ENCODE results near the gene SFRP2. TPM values are rescaled to one million over a fixed set of nuclear protein-coding genes. Genes with fewer than 3 reads are reported as not detected.

SFRP2 gene
- total and polyA plus RNA-seq, 8 donors: 1.2 to 40.0 (median 9.2) TPM; not detected in 2

GRCh38 chr4:153806073-153806472 lies 17.2 kb upstream of the SFRP2 start:
- Histone ChIP-seq H3K27me3 (no peaks in the 10 kb centered on the region), H3K4me3 (no peak overlapping the region), H3K9me3 (no peaks in the 10 kb centered on the region), H3K36me3 (no peaks in the 10 kb centered on the region), H3K27ac (no peak overlapping the region), H3K4me1 (no peaks in the 10 kb centered on the region)
- no peak for DNase-seq
- intact Hi-C loops (cut with DNase I; ENCODE audit: low total_unique reads): no loop called here
- 92 to 96% (median 93%) methylated on average over 29 to 30 of the region's 30 CpGs for WGBS, 5 donors
- TF ChIP-seq POLR2AphosphoS5 (IDR thresholded peaks at IDR 0.05) (no peak), POLR2A (IDR thresholded peaks at IDR 0.05) (no peak)
- TF ChIP-seq, protein P1, sequence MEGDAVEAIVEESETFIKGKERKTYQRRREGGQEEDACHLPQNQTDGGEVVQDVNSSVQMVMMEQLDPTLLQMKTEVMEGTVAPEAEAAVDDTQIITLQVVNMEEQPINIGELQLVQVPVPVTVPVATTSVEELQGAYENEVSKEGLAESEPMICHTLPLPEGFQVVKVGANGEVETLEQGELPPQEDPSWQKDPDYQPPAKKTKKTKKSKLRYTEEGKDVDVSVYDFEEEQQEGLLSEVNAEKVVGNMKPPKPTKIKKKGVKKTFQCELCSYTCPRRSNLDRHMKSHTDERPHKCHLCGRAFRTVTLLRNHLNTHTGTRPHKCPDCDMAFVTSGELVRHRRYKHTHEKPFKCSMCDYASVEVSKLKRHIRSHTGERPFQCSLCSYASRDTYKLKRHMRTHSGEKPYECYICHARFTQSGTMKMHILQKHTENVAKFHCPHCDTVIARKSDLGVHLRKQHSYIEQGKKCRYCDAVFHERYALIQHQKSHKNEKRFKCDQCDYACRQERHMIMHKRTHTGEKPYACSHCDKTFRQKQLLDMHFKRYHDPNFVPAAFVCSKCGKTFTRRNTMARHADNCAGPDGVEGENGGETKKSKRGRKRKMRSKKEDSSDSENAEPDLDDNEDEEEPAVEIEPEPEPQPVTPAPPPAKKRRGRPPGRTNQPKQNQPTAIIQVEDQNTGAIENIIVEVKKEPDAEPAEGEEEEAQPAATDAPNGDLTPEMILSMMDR (IDR thresholded peaks at IDR 0.05): no peak

DNA sequence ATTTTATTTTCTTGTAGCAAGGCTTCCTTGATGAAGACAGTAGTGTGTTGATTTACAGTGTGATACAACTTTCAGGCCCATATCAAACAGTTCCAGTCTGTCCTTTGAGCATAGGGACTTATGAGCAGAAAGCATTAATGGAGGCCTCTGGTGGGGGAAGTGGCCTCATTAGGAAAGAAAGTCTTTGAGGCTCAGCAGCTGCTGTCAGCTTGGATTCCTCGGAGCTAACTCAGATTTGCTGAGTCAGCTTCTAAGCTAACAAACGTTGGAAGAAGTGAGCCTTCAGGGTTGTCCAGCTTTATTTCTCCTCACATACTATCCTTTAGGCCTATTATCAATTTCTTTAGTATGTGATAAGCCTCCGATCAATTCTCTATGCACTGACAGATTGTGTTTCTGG lies 15.8 kb upstream of the SFRP2 start:
- Histone ChIP-seq H3K4me1 (no peaks in the 10 kb centered on the region), H3K9me3 (no peaks in the 10 kb centered on the region), H3K4me3 (no peak overlapping the region), H3K27me3 (no peaks in the 10 kb centered on the region), H3K27ac (no peak overlapping the region), H3K36me3 (no peaks in the 10 kb centered on the region)
- WGBS, 5 donors: 29 to 36% (median 32%) methylated on average over 3 of the region's 3 CpGs
- TF ChIP-seq, protein P1 (IDR thresholded peaks at IDR 0.05): no peak
- TF ChIP-seq POLR2A (IDR thresholded peaks at IDR 0.05) (no peak), EP300 (IDR thresholded peaks at IDR 0.05) (no peak), POLR2AphosphoS5 (IDR thresholded peaks at IDR 0.05) (no peak)
- intact Hi-C loops (cut with DNase I; ENCODE audit: low total_unique reads): no loop called here
- peak in 1 of 2 donors; percentile 76 for DNase-seq

- 18 to 45% (median 33%) methylated on average over 2 of the region's 2 CpGs for WGBS, 5 donors
- no peaks in the 10 kb centered on the region for H3K9me3 ChIP-seq
- H3K36me3 ChIP-seq: no peaks in the 10 kb centered on the region
- no peaks in the 10 kb centered on the region for H3K4me1 ChIP-seq
- intact Hi-C loops (cut with DNase I; ENCODE audit: low total_unique reads): no loop called here
- H3K27me3 ChIP-seq: peaks cover 0 to 39% (median 4%) of the 10 kb centered on the region in 3 donors
- TF ChIP-seq POLR2AphosphoS5 (IDR thresholded peaks at IDR 0.05) (no peak), EP300 (IDR thresholded peaks at IDR 0.05) (no peak), POLR2A (IDR thresholded peaks at IDR 0.05) (no peak)
- TF ChIP-seq, protein P1 (IDR thresholded peaks at IDR 0.05): no peak
- H3K4me3 ChIP-seq: no peak overlapping the region
- no peak overlapping the region for H3K27ac ChIP-seq
- DNase-seq: peak in 1 of 2 donors; percentile 26
Measured at GRCh38 chr4:153799694-153800074, 10.8 kb upstream of the SFRP2 start.

- Histone ChIP-seq H3K36me3 (no peaks in the 10 kb centered on the region), H3K27me3 (peaks cover 0 to 45% (median 4%) of the 10 kb centered on the region in 3 donors), H3K4me1 (no peaks in the 10 kb centered on the region), H3K27ac (no peak overlapping the region), H3K4me3 (no peak overlapping the region), H3K9me3 (no peaks in the 10 kb centered on the region)
- TF ChIP-seq EP300 (IDR thresholded peaks at IDR 0.05): no peak
- TF ChIP-seq, protein P1 (IDR thresholded peaks at IDR 0.05): no peak
- TF ChIP-seq POLR2A (IDR thresholded peaks at IDR 0.05): no peak
- TF ChIP-seq POLR2AphosphoS5 (IDR thresholded peaks at IDR 0.05): no peak
- intact Hi-C loops (cut with DNase I; ENCODE audit: low total_unique reads): no loop called here
- 73 to 82% (median 77%) methylated on average over 3 of the region's 3 CpGs for WGBS, 5 donors
- no peak for DNase-seq
Measured at GRCh38 chr4:153798901-153799693, 10.2 kb upstream of the SFRP2 start.

All from stomach (tissue), 9 donors.